Kidney (tissue), 14 donors: ENCODE results near the gene PTPN1. TPM values are rescaled to one million over a fixed set of nuclear protein-coding genes. Genes with fewer than 3 reads are reported as not detected.

Source experiments
- DNase-seq, 5 donors: peaks; one replicate each; pipeline ENCODE4 v3.0.0-alpha.2; 2013 to 2020
- FAIRE-seq: peaks from 2 replicates; lab custom pipeline; 2012; peaks lifted over from hg19 to GRCh38; lab: Jason Lieb, UNC
- H3K27ac ChIP-seq, 2 donors: one replicate each; pipeline ENCODE4 v1.7.0; 2013; ENCODE audit warnings: low read depth in 2 of 2, low read length in 2 of 2, inconsistent platforms in 1 of 2
- H3K27me3 ChIP-seq: one replicate; pipeline ENCODE4 v1.7.1; 2013; ENCODE audit warnings: low read length, inconsistent platforms; ENCODE audit not compliant: control insufficient read depth, insufficient read depth
- H3K36me3 ChIP-seq, 3 donors: one replicate each; pipeline versions ENCODE4 v1.7.0 to v1.7.1; 2013; ENCODE audit warnings: low read length in 3 of 3, control low read depth in 1 of 3, inconsistent platforms in 1 of 3; ENCODE audit not compliant: insufficient read depth in 3 of 3, control insufficient read depth in 2 of 3
- H3K4me1 ChIP-seq, 3 donors: one replicate each; pipeline versions ENCODE4 v1.7.0 to v1.7.1; 2013; ENCODE audit warnings: low read length in 3 of 3, inconsistent platforms in 1 of 3, low read depth in 1 of 3; ENCODE audit not compliant: control insufficient read depth in 2 of 3, insufficient read depth in 2 of 3
- H3K4me3 ChIP-seq, 3 donors: one replicate each; pipeline versions ENCODE4 v1.7.0 to v1.8.1; 2013; ENCODE audit warnings: low read length in 3 of 3, control low read depth in 1 of 3, inconsistent platforms in 1 of 3
- H3K9ac ChIP-seq, 3 donors: one replicate each; pipeline versions ENCODE4 v1.7.0 to v1.7.1; 2013; ENCODE audit warnings: low read length in 3 of 3, control low read depth in 1 of 3, inconsistent platforms in 1 of 3
- H3K9me3 ChIP-seq, 3 donors: one replicate each; pipeline versions ENCODE4 v1.7.0 to v1.7.1; 2013; ENCODE audit warnings: low read length in 3 of 3, control low read depth in 1 of 3, inconsistent platforms in 1 of 3; ENCODE audit not compliant: control insufficient read depth in 2 of 3, insufficient read depth in 1 of 3
- intact Hi-C: fragments of 100-400 bp; cut with DNase I; formaldehyde crosslinking; loops from one replicate; pipeline ENCODE4 v1.11.1; 2022
- polyA plus RNA-seq: library from polyadenylated mRNA; stranded (reverse); fragments of 350-450 nt; fragmentation: Illumina TruSeq; extraction: RNeasy Lipid Tissue Mini Kit (QIAGEN cat#74804); gene quantifications from one replicate; pipeline ENCODE4 v1.2.3, GENCODE V29; 2014; ENCODE audit warnings: low read depth, low replicate concordance; ENCODE audit not compliant: insufficient read depth
- total RNA-seq: library from RNA; stranded (reverse); fragmentation: NEBNext Ultra II Directional; extraction: Animal tissue kit (Norgen Biotek cat#: 25700); gene quantifications from one replicate; pipeline ENCODE4 v1.2.1, GENCODE V29; 2021
- TF ChIP-seq, protein P1 (sequence below): IDR thresholded peaks from 3 replicates; pipeline ENCODE4 v1.5.1; 2012; ENCODE audit warnings: mild to moderate bottlenecking, moderate library complexity, borderline replicate concordance; ENCODE audit not compliant: insufficient read depth; ENCODE audit errors: extremely low read depth
- donor health status: control.
- donor health status: control.
- donor health status: control.
- donor health status: control.
- donor health status: control.
- donor health status: DM: yes; HTN: yes; CAD: no.
- donor health status: Normal renal cell carcinoma (clear cell type).

The PTPN1 gene
- total and polyA plus RNA-seq, 2 donors from 2014 or later: 29.6 to 80.4 TPM

DNA sequence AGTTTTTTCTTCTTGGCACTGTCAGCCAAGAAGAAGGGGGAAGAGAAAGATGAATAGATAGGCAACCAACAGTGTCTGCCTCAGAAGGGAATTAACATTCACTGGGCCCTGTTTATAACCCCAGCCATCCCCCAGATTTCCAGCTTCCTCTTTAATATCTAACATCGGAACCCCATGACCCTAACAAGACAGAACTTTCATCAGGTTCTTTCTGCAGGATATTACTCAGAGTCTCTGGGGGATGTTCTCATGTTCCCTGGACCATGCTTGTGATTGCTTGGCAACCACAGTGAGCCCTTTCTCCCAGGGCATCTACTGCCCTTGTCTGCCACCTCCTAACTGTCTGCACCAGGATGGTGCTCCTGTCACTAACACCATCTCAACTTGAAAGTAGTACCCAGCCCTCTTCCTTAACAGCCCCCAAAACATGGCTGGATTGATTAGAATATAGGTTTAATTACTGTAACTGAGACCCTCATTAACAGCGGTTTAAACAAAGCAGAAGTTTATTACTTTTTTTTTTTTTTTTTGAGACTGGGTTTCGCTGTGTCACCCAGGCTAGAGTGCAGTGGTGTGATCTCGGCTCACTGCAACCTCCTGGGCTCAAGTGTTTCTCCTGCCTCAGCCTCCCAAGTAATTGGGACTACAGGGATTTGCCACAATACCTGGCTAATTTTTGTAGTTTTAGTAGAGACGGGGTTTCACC lies 12.0 kb upstream of the PTPN1 start:
- Histone ChIP-seq H3K36me3 (no peaks in the 10 kb centered on the region), H3K9ac (no peak overlapping the region), H3K4me1 (no peaks in the 10 kb centered on the region), H3K9me3 (no peaks in the 10 kb centered on the region), H3K4me3 (no peak overlapping the region), H3K27me3 (no peaks in the 10 kb centered on the region), H3K27ac (no peak overlapping the region)
- no peak for FAIRE-seq
- intact Hi-C loops: no loop called here
- TF ChIP-seq, protein P1, sequence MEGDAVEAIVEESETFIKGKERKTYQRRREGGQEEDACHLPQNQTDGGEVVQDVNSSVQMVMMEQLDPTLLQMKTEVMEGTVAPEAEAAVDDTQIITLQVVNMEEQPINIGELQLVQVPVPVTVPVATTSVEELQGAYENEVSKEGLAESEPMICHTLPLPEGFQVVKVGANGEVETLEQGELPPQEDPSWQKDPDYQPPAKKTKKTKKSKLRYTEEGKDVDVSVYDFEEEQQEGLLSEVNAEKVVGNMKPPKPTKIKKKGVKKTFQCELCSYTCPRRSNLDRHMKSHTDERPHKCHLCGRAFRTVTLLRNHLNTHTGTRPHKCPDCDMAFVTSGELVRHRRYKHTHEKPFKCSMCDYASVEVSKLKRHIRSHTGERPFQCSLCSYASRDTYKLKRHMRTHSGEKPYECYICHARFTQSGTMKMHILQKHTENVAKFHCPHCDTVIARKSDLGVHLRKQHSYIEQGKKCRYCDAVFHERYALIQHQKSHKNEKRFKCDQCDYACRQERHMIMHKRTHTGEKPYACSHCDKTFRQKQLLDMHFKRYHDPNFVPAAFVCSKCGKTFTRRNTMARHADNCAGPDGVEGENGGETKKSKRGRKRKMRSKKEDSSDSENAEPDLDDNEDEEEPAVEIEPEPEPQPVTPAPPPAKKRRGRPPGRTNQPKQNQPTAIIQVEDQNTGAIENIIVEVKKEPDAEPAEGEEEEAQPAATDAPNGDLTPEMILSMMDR: no peak
- no peak for DNase-seq

GRCh38 chr20:50499938-50500337 lies 10.2 kb upstream of the PTPN1 start:
- DNase-seq (no peak), FAIRE-seq (no peak)
- H3K9me3 ChIP-seq: no peaks in the 10 kb centered on the region
- H3K27ac ChIP-seq: no peak overlapping the region
- TF ChIP-seq, protein P1: no peak
- peaks cover 0 to 8% (median 0%) of the 10 kb centered on the region in 3 donors for H3K4me1 ChIP-seq
- H3K36me3 ChIP-seq: no peaks in the 10 kb centered on the region
- no peaks in the 10 kb centered on the region for H3K27me3 ChIP-seq
- intact Hi-C loops: no loop called here
- H3K9ac ChIP-seq: no peak overlapping the region
- H3K4me3 ChIP-seq: no peak overlapping the region

DNA sequence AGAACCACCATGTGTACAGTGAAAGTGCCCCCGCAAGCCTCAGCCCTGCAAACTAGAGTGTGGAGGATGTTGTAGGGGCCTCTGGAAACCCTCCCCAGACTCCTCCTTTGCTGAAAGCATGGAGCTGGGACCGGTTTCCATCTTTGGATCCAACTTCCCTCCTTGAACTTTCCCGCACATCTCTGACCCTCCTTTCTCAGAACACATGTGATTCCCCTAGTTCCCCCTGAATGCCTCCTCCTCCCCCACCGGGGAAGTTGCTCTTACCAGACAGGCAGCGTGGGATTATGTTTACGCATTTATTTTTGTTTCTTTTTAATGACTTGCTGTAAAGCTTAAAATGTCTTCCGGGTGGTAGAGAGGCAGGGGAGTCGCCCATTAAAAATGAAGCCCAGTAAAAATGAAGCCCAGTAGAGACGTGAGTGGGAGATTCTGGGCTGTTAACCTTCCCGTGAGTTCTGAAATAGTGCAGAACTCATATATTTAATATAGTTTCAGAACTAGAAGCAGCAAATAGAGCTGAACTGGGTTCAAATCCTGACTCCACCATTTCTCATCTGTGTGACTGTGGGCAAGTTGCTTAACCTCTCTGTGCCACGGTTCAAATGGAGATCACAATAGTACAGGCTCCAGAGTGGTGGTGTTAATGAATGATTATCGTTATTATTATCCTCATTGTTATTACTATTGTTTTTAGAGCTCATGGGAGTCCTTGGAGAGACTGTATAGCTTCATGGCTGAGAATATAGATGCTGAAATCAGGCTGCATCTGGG lies 8.0 kb upstream of the PTPN1 start:
- Histone ChIP-seq H3K9me3 (no peaks in the 10 kb centered on the region), H3K9ac (no peak overlapping the region), H3K4me1 (peaks cover 0 to 8% (median 0%) of the 10 kb centered on the region in 3 donors), H3K27ac (peak overlapping the region; percentile 1 to 76), H3K36me3 (no peaks in the 10 kb centered on the region), H3K27me3 (no peaks in the 10 kb centered on the region), H3K4me3 (no peak overlapping the region)
- TF ChIP-seq, protein P1: no peak
- no peak for FAIRE-seq
- peak in 3 of 5 donors; percentile 31 to 80 (median 72) for DNase-seq
- intact Hi-C loops: no loop called here
